Ishikawa (cell line): Measurements from ENCODE around the gene APOL4.

Experiments
- CEBPB ChIP-seq: IDR thresholded peaks from 2 replicates; pipeline ENCODE4 v1.6.1; 2012
- CREB1 ChIP-seq: IDR thresholded peaks from 2 replicates; pipeline ENCODE4 v1.6.1; 2012; ENCODE audit warnings: low read depth
- EGR1 ChIP-seq: IDR thresholded peaks from 2 replicates; pipeline ENCODE4 v1.6.1; 2012
- EP300 ChIP-seq: IDR thresholded peaks from 2 replicates; pipeline ENCODE4 v1.6.1; 2012; ENCODE audit warnings: borderline replicate concordance
- FOXM1 ChIP-seq: IDR thresholded peaks from 2 replicates; pipeline ENCODE4 v1.6.1; 2012; ENCODE audit warnings: low read depth, borderline replicate concordance
- MAX ChIP-seq: IDR thresholded peaks from 2 replicates; pipeline ENCODE4 v1.6.1; 2012
- NFIC ChIP-seq: IDR thresholded peaks from 2 replicates; pipeline ENCODE4 v1.6.1; 2012
- RAD21 ChIP-seq: IDR thresholded peaks from 2 replicates; pipeline ENCODE4 v1.6.1; 2012; ENCODE audit warnings: low read depth
- REST ChIP-seq: IDR thresholded peaks from 2 replicates; pipeline ENCODE4 v1.6.1; 2012; ENCODE audit warnings: low read depth, mild to moderate bottlenecking
- TAF1 ChIP-seq: IDR thresholded peaks from 2 replicates; pipeline ENCODE4 v1.6.1; 2012; ENCODE audit warnings: low read depth, mild to moderate bottlenecking
- TCF12 ChIP-seq: IDR thresholded peaks from 2 replicates; pipeline ENCODE4 v1.6.1; 2012; ENCODE audit warnings: low read depth
- TEAD4 ChIP-seq: IDR thresholded peaks from 2 replicates; pipeline ENCODE4 v1.6.1; 2012
- USF1 ChIP-seq: IDR thresholded peaks from 2 replicates; pipeline ENCODE4 v1.6.1; 2012
- YY1 ChIP-seq: IDR thresholded peaks from 2 replicates; pipeline ENCODE4 v1.6.1; 2012; ENCODE audit warnings: low read depth
- ZBTB7A ChIP-seq: IDR thresholded peaks from 2 replicates; pipeline ENCODE4 v1.6.1; 2012; ENCODE audit warnings: low read depth

Gene APOL4

GRCh38 chr22:36149441-36149840, 52.2 kb downstream of the APOL4 start:
- TF ChIP-seq ZBTB7A (no peak), CREB1 (no peak), YY1 (no peak), EP300 (no peak), TEAD4 (no peak), FOXM1 (no peak), MAX (no peak), REST (no peak), TAF1 (no peak), EGR1 (no peak), USF1 (no peak)

DNA sequence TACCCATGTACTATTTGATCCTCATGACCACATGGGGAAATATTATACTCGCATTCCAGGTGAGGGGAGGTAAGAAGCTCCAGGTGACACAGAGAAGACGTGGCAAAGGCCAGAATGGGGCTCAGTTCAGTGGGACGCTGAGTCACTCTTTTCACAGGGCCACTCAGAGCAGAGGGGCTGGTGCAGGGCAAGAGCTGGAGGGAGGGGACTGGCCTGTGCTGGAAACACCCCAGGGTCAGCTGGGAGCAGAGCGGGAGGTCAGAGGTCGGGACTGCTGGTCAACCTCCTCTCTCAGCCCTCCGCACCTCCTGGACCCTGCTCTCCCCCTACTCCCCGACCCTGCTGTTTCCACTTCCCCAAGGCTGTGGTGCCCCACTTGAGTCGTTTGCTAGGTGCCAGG, 53.2 kb downstream of the APOL4 start:
- TF ChIP-seq CREB1 (no peak), EGR1 (no peak), NFIC (no peak), ZBTB7A (no peak), YY1 (no peak), REST (no peak), USF1 (no peak), TEAD4 (no peak), MAX (no peak), EP300 (no peak), TCF12 (no peak), CEBPB (no peak), FOXM1 (no peak), TAF1 (no peak), RAD21 (no peak)

DNA sequence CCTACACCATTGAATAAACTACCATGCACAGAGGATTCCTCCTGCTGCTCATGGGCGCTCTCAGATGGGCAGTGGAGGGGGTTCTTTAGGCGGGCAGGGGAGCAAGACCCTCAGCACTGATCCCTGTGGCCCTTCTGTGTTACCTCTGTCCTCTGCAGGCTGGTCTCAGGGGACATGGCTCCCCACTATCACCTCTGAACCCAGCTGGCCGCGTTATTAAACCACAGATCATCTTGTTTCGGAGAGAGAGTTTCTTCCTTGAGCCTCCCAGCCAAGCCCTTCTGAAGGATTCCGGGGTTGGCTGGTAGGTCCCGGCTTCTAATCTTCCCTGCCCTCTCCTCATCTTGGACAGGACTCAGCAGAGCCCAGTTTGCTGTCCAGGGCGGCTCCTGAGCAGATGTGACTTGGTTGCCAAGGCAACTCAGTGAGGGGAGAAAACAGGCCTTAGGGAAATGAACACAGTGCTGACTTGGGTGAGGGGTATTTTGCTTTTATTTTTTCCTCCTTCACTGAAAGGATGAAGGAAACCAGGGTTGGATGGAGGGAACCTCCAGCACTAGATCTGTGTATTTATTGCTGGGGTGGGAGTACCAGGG, 54.3 kb downstream of the APOL4 start:
- TF ChIP-seq EP300 (no peak), RAD21 (no peak), MAX (no peak), FOXM1 (no peak), ZBTB7A (no peak), EGR1 (no peak), NFIC (no peak), CREB1 (no peak), REST (no peak), TCF12 (no peak), CEBPB (no peak), TAF1 (no peak)

GRCh38 chr22:36145881-36146280, 55.7 kb downstream of the APOL4 start:
- TF ChIP-seq TCF12 (no peak), YY1 (no peak), USF1 (no peak), ZBTB7A (no peak), RAD21 (no peak), REST (no peak), MAX (no peak), NFIC (no peak), FOXM1 (no peak), CREB1 (no peak), EP300 (no peak), TAF1 (no peak), EGR1 (no peak), CEBPB (no peak), TEAD4 (no peak)
